HepG2 (cell line): Measurements from ENCODE around the gene SLC25A10. TPM values are rescaled to one million over a fixed set of nuclear protein-coding genes. Genes with fewer than 3 reads are reported as not detected.

Experiments
- AGO2 ChIP-seq: fragments of 200-400 bp; formaldehyde crosslinking; optimal IDR thresholded peaks from 2 replicates; pipeline ENCODE3; 2017; ENCODE audit warnings: mild to moderate bottlenecking, low read depth, low read length, moderate library complexity
- BORCS8-MEF2B ChIP-seq: sonication (generic); formaldehyde crosslinking; IDR thresholded peaks from 2 replicates; pipeline ENCODE4 v1.8.0; 2022; ENCODE audit warnings: mild to moderate bottlenecking, missing genetic modification reagents
- CBX1 ChIP-seq: IDR thresholded peaks from one replicate; pipeline ENCODE4 v1.6.1; 2016; ENCODE audit warnings: antibody characterized with exemption, low read depth
- EHMT2 ChIP-seq: fragments of 200-600 bp; sonication (generic); IDR thresholded peaks from 2 replicates; pipeline ENCODE4 v1.7.0; 2017; ENCODE audit warnings: antibody characterized with exemption, low read depth, low read length, borderline replicate concordance
- FOXA3 ChIP-seq: IDR thresholded peaks from 2 replicates; pipeline ENCODE4 v1.6.1; 2016; ENCODE audit warnings: missing genetic modification reagents, missing compliant biosample characterization
- HNRNPL ChIP-seq: fragments of 200-400 bp; formaldehyde crosslinking; IDR thresholded peaks from 2 replicates; pipeline ENCODE4 v1.6.1; 2017; ENCODE audit warnings: mild to moderate bottlenecking, low read depth, low read length
- KAT8 ChIP-seq: IDR thresholded peaks from 2 replicates; pipeline ENCODE4 v1.6.1; 2016; ENCODE audit warnings: missing genetic modification reagents, missing compliant biosample characterization
- KDM1A ChIP-seq: IDR thresholded peaks from 2 replicates; pipeline ENCODE4 v1.6.1; 2016; ENCODE audit warnings: missing compliant biosample characterization
- MEF2D ChIP-seq: sonication (generic); formaldehyde crosslinking; IDR thresholded peaks from 2 replicates; pipeline ENCODE4 v1.5.1; 2020; ENCODE audit warnings: mild to moderate bottlenecking, missing genetic modification reagents
- RAD21 ChIP-seq: fragments of 450-650 bp; formaldehyde crosslinking; IDR thresholded peaks from 2 replicates; pipeline ENCODE4 v1.5.0; 2020; ENCODE audit warnings: mild to moderate bottlenecking
- RARA ChIP-seq: IDR thresholded peaks from 2 replicates; pipeline ENCODE4 v1.6.1; 2016; ENCODE audit warnings: missing genetic modification reagents, missing compliant biosample characterization
- RCOR2 ChIP-seq: IDR thresholded peaks from 2 replicates; pipeline ENCODE4 v1.6.1; 2016; ENCODE audit warnings: missing biosample characterization, missing genetic modification reagents
- SATB2 ChIP-seq: sonication (generic); formaldehyde crosslinking; IDR thresholded peaks from 2 replicates; pipeline ENCODE4 v1.5.0; 2020; ENCODE audit warnings: missing genetic modification reagents
- TGIF2 ChIP-seq: IDR thresholded peaks from 2 replicates; pipeline ENCODE4 v1.6.1; 2016; ENCODE audit warnings: control low read depth, missing compliant biosample characterization
- ZBTB3 ChIP-seq: sonication (generic); formaldehyde crosslinking; IDR thresholded peaks from 2 replicates; pipeline ENCODE4 v1.4.0; 2020; ENCODE audit warnings: low read depth, mild to moderate bottlenecking, moderate library complexity, missing genetic modification reagents, borderline replicate concordance
- ZNF430 ChIP-seq: sonication (generic); formaldehyde crosslinking; IDR thresholded peaks from 2 replicates; pipeline ENCODE4 v1.9.0; 2021; ENCODE audit warnings: mild to moderate bottlenecking, missing genetic modification reagents
- ZNF788 ChIP-seq: sonication (generic); formaldehyde crosslinking; IDR thresholded peaks from 2 replicates; pipeline ENCODE4 v1.5.0; 2020; ENCODE audit warnings: mild to moderate bottlenecking, missing genetic modification reagents, borderline replicate concordance
- ZNF816 ChIP-seq: sonication (generic); formaldehyde crosslinking; IDR thresholded peaks from 2 replicates; pipeline ENCODE4 v1.8.0; 2022; ENCODE audit warnings: missing genetic modification reagents, mild to moderate bottlenecking, borderline replicate concordance
- ZSCAN25 ChIP-seq: sonication (generic); formaldehyde crosslinking; IDR thresholded peaks from 2 replicates; pipeline ENCODE4 v1.8.0; 2022; ENCODE audit warnings: mild to moderate bottlenecking, missing genetic modification reagents
- polyA plus RNA-seq, 8 experiments: library from polyadenylated mRNA; depleted of rRNA in 3 of 8; stranded (reverse) in 7 of 8; unstranded in 1 of 8; fragments of >200 nt; fragmentation: Illumina TruSeq in 4 of 8; extraction: Trizol in 4 of 8; gene quantifications; 2 replicates each; pipeline versions ENCODE4 v1.2.1 to v1.2.3, GENCODE V29; 2011 to 2016; ENCODE audit warnings: low read depth in 4 of 8, missing spikeins in 1 of 8, mixed read lengths in 1 of 8; ENCODE audit not compliant: insufficient read depth in 1 of 8
- total RNA-seq, 5 experiments: library from RNA; depleted of rRNA; stranded (reverse); fragments of >200 nt; fragmentation: Illumina TruSeq; extraction: Trizol; gene quantifications; 2 replicates each; pipeline ENCODE4 v1.2.3, GENCODE V29; 2016; ENCODE audit warnings: low read depth in 1 of 5
- TF ChIP-seq, protein P1 (sequence below): sonication (generic); formaldehyde crosslinking; IDR thresholded peaks from 2 replicates; pipeline ENCODE4 v1.4.0; 2020; ENCODE audit warnings: mild to moderate bottlenecking, missing genetic modification reagents
- TF ChIP-seq, protein P2 (sequence below): sonication (generic); formaldehyde crosslinking; IDR thresholded peaks from 2 replicates; pipeline ENCODE4 v1.8.0; 2022; ENCODE audit warnings: mild to moderate bottlenecking, missing genetic modification reagents; ENCODE audit not compliant: insufficient replicate concordance

Gene SLC25A10
- total and polyA plus RNA-seq, 2 of the 13 experiments (the other 11 are each of a cell fraction or from before 2014, with no cell fraction given) = 46.5 to 140 TPM

- 0 out of 2 replicates have a peak, but pooled peaks have one; percentile 11 for TF ChIP-seq HNRNPL
- TF ChIP-seq, protein P1, sequence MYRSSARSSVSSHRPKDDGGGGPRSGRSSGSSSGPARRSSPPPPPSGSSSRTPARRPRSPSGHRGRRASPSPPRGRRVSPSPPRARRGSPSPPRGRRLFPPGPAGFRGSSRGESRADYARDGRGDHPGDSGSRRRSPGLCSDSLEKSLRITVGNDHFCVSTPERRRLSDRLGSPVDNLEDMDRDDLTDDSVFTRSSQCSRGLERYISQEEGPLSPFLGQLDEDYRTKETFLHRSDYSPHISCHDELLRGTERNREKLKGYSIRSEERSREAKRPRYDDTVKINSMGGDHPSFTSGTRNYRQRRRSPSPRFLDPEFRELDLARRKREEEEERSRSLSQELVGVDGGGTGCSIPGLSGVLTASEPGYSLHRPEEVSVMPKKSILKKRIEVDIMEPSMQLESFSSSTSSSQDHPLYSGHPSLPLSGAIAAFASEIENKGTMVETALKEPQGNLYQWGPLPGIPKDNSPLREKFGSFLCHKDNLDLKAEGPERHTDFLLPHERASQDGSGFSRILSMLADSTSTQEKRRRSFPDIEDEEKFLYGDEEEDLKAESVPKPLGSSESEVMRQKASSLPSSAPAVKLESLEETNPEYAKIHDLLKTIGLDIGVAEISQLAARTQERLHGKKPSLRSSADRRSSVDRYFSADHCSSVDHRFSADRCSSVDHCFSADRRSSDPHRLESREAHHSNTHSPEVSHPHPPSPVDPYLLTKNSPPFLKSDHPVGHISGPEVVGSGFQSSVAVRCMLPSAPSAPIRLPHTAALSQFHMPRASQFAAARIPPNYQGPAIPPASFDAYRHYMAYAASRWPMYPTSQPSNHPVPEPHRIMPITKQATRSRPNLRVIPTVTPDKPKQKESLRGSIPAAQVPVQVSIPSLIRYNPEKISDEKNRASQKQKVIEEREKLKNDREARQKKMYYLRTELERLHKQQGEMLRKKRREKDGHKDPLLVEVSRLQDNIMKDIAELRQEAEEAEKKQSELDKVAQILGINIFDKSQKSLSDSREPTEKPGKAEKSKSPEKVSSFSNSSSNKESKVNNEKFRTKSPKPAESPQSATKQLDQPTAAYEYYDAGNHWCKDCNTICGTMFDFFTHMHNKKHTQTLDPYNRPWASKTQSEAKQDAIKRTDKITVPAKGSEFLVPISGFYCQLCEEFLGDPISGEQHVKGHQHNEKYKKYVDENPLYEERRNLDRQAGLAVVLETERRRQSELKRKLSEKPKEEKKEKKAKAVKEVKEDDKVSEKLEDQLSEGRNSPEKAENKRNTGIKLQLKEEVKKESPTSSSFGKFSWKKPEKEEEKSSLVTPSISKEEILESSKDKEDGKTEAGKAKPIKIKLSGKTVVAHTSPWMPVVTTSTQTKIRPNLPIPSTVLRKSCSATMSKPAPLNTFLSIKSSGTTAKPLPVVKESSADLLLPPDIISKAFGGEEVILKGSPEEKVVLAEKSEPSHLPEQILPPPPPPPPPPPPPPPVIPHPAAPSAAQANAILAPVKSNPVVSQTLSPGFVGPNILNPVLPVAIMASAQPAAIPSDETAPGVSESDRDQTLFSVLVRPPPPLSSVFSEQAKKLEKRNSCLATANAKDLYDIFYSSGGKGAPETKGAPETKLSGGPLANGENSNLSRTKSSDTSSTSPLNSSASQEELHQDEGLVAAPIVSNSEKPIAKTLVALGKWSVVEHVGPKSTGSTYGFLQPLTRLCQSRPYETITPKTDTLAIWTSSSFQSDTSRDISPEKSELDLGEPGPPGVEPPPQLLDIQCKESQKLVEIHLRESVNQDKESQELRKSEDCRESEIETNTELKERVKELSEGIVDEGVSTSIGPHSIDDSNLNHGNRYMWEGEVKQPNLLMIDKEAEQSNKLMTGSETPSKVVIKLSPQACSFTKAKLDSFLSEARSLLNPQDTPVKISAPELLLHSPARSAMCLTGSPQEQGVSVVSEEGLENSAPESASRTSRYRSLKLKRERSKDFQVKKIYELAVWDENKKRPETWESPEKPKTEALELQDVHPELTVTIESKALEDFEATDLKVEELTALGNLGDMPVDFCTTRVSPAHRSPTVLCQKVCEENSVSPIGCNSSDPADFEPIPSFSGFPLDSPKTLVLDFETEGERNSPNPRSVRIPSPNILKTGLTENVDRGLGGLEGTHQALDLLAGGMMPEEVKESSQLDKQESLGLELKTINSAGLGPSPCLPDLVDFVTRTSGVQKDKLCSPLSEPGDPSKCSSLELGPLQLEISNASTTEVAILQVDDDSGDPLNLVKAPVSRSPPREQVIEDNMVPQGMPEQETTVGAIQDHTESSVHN (CRISPR knock-in tag) = no peak
- no peak for TF ChIP-seq ZNF816 (CRISPR knock-in tag)
- no peak for TF ChIP-seq BORCS8-MEF2B (CRISPR knock-in tag)
- TF ChIP-seq AGO2 = peak; percentile 96
- no peak for TF ChIP-seq MEF2D
- TF ChIP-seq RCOR2 (CRISPR knock-in tag) = no peak
- TF ChIP-seq RARA (CRISPR knock-in tag) = no peak
- TF ChIP-seq, protein P2, sequence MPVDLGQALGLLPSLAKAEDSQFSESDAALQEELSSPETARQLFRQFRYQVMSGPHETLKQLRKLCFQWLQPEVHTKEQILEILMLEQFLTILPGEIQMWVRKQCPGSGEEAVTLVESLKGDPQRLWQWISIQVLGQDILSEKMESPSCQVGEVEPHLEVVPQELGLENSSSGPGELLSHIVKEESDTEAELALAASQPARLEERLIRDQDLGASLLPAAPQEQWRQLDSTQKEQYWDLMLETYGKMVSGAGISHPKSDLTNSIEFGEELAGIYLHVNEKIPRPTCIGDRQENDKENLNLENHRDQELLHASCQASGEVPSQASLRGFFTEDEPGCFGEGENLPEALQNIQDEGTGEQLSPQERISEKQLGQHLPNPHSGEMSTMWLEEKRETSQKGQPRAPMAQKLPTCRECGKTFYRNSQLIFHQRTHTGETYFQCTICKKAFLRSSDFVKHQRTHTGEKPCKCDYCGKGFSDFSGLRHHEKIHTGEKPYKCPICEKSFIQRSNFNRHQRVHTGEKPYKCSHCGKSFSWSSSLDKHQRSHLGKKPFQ = no peak
- no peak for TF ChIP-seq KAT8
- no peak for TF ChIP-seq SATB2 (CRISPR knock-in tag)
- TF ChIP-seq ZSCAN25 (CRISPR knock-in tag) = no peak
- 0 out of 2 replicates have a peak, but pooled peaks have one; percentile 61 for TF ChIP-seq ZBTB3 (CRISPR knock-in tag)
- no peak for TF ChIP-seq TGIF2
- no peak for TF ChIP-seq KDM1A (CRISPR knock-in tag)
- TF ChIP-seq ZNF430 (CRISPR knock-in tag) = 0 out of 2 replicates have a peak, but pooled peaks have one; percentile 24
- TF ChIP-seq RAD21 (CRISPR knock-in tag) = 0 out of 2 replicates have a peak, but pooled peaks have one; percentile 10
- 0 out of 2 replicates have a peak, but pooled peaks have one; percentile 25 for TF ChIP-seq ZNF788 (CRISPR knock-in tag)
- no peak for TF ChIP-seq EHMT2
- TF ChIP-seq FOXA3 (CRISPR knock-in tag) = no peak; the same call in 1 of the 2 replicates
- TF ChIP-seq CBX1 = no peak
These were observed 10.6 kb upstream of the SLC25A10 start (continued) for GRCh38 chr17:81701288-81702071.
